Loucy (cell line): ENCODE measurements around the gene ZNF587.
"Not testable (repeated sequence)": the region's sequence is repeated elsewhere in the genome, so short reads cannot be mapped to it uniquely, and the experiment has no call there.

ENCODE experiments used
- H2AFZ ChIP-seq: fragments of 200-600 bp; sonication (generic); 2 replicates; pipeline ENCODE4 v1.6.0; 2016; ENCODE audit warnings: antibody characterized with exemption, mild to moderate bottlenecking, low read length, moderate library complexity
- H3F3A ChIP-seq: fragments of 200-600 bp; 2 replicates; pipeline ENCODE4 v1.6.0; 2016; ENCODE audit warnings: antibody characterized with exemption, low read depth, mild to moderate bottlenecking
- H3K27me3 ChIP-seq: fragments of 200-600 bp; sonication (generic); 2 replicates; pipeline ENCODE4 v1.6.1; 2014; ENCODE audit warnings: low read length, mild to moderate bottlenecking; ENCODE audit not compliant: insufficient read depth, poor library complexity, severe bottlenecking
- H3K36me3 ChIP-seq: fragments of 200-600 bp; sonication (generic); 2 replicates; pipeline ENCODE4 v1.6.1; 2016; ENCODE audit warnings: low read length; ENCODE audit not compliant: insufficient read depth
- H3K4me1 ChIP-seq: fragments of 200-600 bp; sonication (generic); 2 replicates; pipeline ENCODE4 v1.5.1; 2014; ENCODE audit warnings: low read length, mild to moderate bottlenecking; ENCODE audit not compliant: insufficient read depth, poor library complexity, severe bottlenecking
- H3K4me2 ChIP-seq: fragments of 200-600 bp; sonication (generic); 2 replicates; pipeline ENCODE4 v1.6.0; 2014; ENCODE audit warnings: antibody characterized with exemption, low read length, low read depth, mild to moderate bottlenecking; ENCODE audit not compliant: poor library complexity, severe bottlenecking
- H3K4me3 ChIP-seq: fragments of 200-600 bp; sonication (generic); 2 replicates; pipeline ENCODE4 v1.5.1; 2014; ENCODE audit warnings: low read length, mild to moderate bottlenecking, mixed read lengths; ENCODE audit not compliant: poor library complexity, severe bottlenecking
- H3K79me2 ChIP-seq: fragments of 200-600 bp; sonication (generic); 2 replicates; pipeline ENCODE4 v1.6.1; 2014; ENCODE audit warnings: low read length; ENCODE audit not compliant: insufficient read depth
- H3K9ac ChIP-seq: fragments of 200-600 bp; sonication (generic); 2 replicates; pipeline ENCODE4 v1.6.0; 2014; ENCODE audit warnings: mild to moderate bottlenecking, low read depth, low read length, moderate library complexity; ENCODE audit not compliant: poor library complexity, severe bottlenecking
- H3K9me2 ChIP-seq: fragments of 200-600 bp; sonication (generic); replicated peaks from 2 replicates; pipeline ENCODE4 v1.6.1; 2016; ENCODE audit warnings: low read depth, low read length, mixed read lengths
- H3K9me3 ChIP-seq: fragments of 200-600 bp; sonication (generic); 2 replicates; pipeline ENCODE4 v1.6.1; 2014; ENCODE audit warnings: mild to moderate bottlenecking, antibody characterized with exemption, low read length, low read depth; ENCODE audit not compliant: insufficient read depth
- H4K20me1 ChIP-seq: fragments of 200-600 bp; sonication (generic); 2 replicates; pipeline ENCODE4 v1.6.0; 2014; ENCODE audit warnings: antibody characterized with exemption, low read length, mild to moderate bottlenecking; ENCODE audit not compliant: insufficient read depth, poor library complexity, severe bottlenecking
- EZH2phosphoT487 ChIP-seq: fragments of 200-600 bp; IDR thresholded peaks from 2 replicates; pipeline ENCODE4 v1.6.1; 2018; ENCODE audit warnings: antibody characterized with exemption, mild to moderate bottlenecking, moderate library complexity, borderline replicate concordance
- TF ChIP-seq, protein P1 (sequence below): fragments of 200-600 bp; sonication (generic); conservative IDR thresholded peaks from 2 replicates; pipeline ENCODE4 v1.5.1; 2014; ENCODE audit warnings: mild to moderate bottlenecking, antibody characterized with exemption, low read length

ZNF587 gene

GRCh38 chr19:57803594-57804325 is 45.9 kb upstream of the ZNF587 start:
- Histone ChIP-seq H3K9ac (no peak overlapping the region), H3K4me2 (no peak overlapping the region), H3F3A (no peaks in the 10 kb centered on the region), H3K9me3 (no peaks in the 10 kb centered on the region), H2AFZ (no peak overlapping the region), H4K20me1 (no peaks in the 10 kb centered on the region), H3K27me3 (no peaks in the 10 kb centered on the region), H3K9me2 (no peaks in the 10 kb centered on the region), H3K36me3 (peaks cover 13% of the 10 kb centered on the region; the same call in 1 of the 2 replicates), H3K79me2 (no peaks in the 10 kb centered on the region), H3K4me1 (no peaks in the 10 kb centered on the region), H3K4me3 (no peak overlapping the region)
- TF ChIP-seq EZH2phosphoT487: no peak
- TF ChIP-seq, protein P1, sequence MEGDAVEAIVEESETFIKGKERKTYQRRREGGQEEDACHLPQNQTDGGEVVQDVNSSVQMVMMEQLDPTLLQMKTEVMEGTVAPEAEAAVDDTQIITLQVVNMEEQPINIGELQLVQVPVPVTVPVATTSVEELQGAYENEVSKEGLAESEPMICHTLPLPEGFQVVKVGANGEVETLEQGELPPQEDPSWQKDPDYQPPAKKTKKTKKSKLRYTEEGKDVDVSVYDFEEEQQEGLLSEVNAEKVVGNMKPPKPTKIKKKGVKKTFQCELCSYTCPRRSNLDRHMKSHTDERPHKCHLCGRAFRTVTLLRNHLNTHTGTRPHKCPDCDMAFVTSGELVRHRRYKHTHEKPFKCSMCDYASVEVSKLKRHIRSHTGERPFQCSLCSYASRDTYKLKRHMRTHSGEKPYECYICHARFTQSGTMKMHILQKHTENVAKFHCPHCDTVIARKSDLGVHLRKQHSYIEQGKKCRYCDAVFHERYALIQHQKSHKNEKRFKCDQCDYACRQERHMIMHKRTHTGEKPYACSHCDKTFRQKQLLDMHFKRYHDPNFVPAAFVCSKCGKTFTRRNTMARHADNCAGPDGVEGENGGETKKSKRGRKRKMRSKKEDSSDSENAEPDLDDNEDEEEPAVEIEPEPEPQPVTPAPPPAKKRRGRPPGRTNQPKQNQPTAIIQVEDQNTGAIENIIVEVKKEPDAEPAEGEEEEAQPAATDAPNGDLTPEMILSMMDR: no peak

DNA sequence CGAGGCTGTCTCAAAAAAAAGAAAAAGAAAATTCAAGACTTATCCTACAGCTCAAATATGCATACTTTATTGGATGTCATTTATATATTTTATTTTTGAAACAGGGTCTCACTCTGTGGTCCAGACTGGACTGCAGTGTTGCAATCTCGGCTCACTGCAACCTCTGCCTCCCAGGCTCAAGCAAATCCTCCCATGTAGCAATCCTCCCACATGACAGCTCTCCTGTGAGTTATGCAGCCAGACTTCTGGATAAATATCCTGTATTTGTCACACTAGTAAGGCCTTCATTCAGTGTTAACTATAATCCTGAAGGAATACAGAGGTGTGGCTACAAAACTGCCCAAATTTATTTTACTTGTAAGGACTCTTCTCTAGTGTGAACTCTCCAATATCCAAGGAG is 42.1 kb upstream of the ZNF587 start:
- peaks cover 6% of the 10 kb centered on the region for H3K4me1 ChIP-seq
- H2AFZ ChIP-seq: no peak overlapping the region
- H3K9ac ChIP-seq: no peak overlapping the region
- 0 out of 2 replicates have a peak, but pooled peaks cover 4% of the 10 kb centered on the region for H3K79me2 ChIP-seq
- H3K27me3 ChIP-seq: no peaks in the 10 kb centered on the region
- H4K20me1 ChIP-seq: no peaks in the 10 kb centered on the region
- TF ChIP-seq, protein P1: no peak
- no peak for TF ChIP-seq EZH2phosphoT487
- H3F3A ChIP-seq: no peaks in the 10 kb centered on the region
- H3K4me2 ChIP-seq: no peak overlapping the region
- H3K9me3 ChIP-seq: no peaks in the 10 kb centered on the region
- H3K4me3 ChIP-seq: no peak overlapping the region
- H3K9me2 ChIP-seq: no peaks in the 10 kb centered on the region
- peaks cover 18% of the 10 kb centered on the region; the same call in 1 of the 2 replicates for H3K36me3 ChIP-seq

- not testable (repeated sequence) for H3K9me2 ChIP-seq, H3K27me3 ChIP-seq, H3K9me3 ChIP-seq, H3K9ac ChIP-seq, H3K4me2 ChIP-seq, H3F3A ChIP-seq, H4K20me1 ChIP-seq, H3K4me3 ChIP-seq, H2AFZ ChIP-seq
- Histone ChIP-seq H3K4me1 (peaks cover 15% of the 10 kb centered on the region), H3K79me2 (peaks cover 19% of the 10 kb centered on the region; the same call in 1 of the 2 replicates), H3K36me3 (peaks cover 18% of the 10 kb centered on the region; the same call in 1 of the 2 replicates)
These were observed 39.0 kb upstream of the ZNF587 start for GRCh38 chr19:57810410-57811295.
